Muscle of arm (tissue), 12 donors: ENCODE results near the gene S1PR5. TPM values are rescaled to one million over a fixed set of nuclear protein-coding genes. Genes with fewer than 3 reads are reported as not detected.

ENCODE experiments used
- DNase-seq: peaks from one replicate; pipeline ENCODE4 v3.0.0-alpha.2; 2013
- polyA plus RNA-seq, 12 donors: library from polyadenylated mRNA; unstranded; fragments of 120-200 nt; gene quantifications; one replicate each; pipeline ENCODE4 v1.2.1, GENCODE V29; 2013; ENCODE audit not compliant: insufficient read length in 12 of 12

Gene S1PR5
- polyA plus RNA-seq, 12 donors = 0.86 to 2.4 (median 1.6) TPM; not detected in 2

DNA sequence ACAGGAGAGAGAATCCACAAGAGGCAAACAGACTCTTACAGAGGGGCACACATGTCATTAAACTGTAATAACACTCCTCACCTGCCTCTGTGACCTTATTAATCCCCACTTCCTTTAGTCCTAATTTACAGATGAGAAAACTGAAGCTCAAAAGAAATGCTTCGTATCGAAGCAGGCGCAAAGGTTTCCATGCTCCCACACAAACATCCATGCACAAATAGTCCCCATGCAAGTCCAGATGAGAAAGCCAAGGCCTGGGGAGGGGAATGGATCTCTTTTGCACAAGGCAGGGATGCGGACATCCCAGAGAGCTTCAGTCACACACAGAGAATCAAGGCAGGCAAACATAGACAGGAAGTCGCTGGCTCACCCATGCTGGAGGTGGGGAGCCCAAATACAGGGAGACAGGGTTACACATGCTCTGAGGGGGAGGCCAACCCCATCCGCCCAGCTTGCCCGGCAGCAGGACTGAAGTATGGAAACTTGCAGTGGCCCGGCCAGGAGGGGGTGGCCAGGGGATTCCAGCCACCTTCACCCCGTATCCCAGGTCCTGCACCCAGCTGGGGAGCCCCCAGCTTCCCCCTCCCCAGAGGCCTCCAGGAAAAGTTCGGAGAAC is 468 bp downstream of the S1PR5 start:
- DNase-seq = no peak

DNA sequence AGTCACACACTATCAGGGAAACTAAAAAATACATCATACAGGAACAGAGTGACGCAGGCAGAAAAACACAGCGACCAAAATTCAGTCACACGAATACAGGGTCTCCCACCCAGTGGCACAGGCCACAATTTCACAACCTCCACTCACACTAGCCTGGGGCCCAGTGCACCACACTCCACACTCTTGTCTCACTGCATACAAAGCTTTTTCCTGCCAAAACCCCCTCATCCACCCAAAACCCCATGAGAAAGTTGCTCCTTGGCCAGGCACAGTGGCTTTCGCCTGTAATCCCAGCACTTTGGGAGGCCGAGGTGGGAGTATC is 1.2 kb downstream of the S1PR5 start:
- DNase-seq = no peak

DNA sequence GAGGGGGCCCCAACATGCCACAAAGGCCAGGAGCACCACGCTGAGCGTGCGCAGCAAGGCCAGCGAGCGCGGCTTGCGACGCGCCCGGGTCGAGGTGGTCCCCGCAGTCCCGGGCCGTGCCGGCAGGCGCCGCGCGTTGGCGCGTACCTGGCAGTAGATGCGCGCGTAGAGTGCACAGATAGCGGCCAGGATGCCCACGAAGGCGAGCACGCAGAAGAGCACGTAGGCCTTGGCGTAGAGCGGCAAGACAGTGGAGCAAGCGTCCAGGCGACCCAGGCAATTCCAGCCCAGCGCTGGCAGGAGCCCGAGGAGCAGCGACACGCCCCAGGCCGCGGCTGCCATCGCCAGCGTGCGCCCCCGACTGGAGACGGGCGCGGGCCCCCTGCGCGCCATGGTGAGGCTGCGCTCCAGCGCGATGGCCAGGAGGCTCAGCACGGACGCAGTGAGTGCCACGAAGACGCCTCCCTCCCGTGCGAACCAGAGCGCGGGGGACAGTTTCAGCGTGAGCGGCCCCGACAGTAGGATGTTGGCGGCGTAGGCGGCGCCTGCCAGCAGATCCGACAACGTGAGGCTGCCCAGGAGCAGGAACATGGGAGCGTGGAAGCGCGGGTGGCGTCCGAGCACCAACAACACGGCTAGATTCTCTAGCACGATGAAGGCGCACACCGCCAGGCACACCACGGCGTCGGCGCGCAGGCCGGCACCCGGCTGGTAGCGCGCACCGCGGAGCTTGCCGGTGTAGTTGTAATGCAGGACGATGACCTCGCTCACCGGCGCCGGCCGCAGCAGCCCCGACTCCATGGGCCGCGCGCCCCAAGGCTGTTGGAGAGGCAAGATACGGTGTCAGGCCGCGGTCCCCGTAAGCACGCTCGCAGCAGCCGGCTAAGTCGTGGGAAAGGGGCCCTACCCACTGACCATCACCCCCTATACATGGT is 2.8 kb downstream of the S1PR5 start:
- DNase-seq = no peak

DNA sequence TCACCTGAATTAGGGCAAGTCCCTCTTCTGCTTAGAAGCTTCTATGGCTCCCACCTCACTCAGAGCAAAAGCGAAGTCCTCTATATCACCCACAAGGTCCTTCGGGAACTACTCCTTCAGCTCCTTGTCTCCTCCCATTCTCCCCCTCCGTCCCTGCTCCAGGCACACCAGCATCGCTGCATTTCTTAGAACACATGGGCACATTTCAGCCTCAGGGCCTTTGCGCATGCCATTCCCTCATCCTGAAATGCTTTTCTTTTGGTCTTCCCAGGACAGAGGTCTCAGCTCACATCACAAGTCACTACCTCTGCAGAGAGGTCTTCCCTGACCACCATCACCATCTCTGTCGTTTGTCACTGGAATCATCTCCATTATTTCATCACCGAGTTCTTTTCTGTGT is 4.0 kb downstream of the S1PR5 start:
- no peak for DNase-seq

DNA sequence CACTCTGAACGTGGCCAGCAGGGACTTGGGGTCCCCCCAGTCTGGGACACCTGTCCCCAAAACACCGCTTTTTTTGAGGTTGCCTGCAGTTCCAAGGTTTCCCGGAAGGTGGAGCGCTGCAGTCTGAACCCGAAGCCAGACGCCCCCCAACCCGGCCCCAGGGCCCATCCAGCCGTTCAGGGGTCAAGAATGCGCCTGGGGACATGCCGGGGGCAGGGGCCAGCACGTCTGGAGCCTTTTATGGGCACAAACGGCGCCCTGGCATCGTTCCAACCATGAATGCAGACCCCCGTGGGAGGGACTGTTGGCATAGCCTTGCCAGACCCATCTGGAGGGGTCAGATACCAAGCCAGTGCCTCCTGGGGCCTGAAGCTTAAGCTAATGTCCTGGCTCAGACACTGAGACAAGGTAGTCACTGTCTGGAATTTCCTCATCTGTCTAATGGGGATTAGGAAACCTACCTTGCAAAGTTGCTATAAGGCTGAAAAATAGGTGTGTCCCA is 6.9 kb downstream of the S1PR5 start:
- DNase-seq = no peak

DNA sequence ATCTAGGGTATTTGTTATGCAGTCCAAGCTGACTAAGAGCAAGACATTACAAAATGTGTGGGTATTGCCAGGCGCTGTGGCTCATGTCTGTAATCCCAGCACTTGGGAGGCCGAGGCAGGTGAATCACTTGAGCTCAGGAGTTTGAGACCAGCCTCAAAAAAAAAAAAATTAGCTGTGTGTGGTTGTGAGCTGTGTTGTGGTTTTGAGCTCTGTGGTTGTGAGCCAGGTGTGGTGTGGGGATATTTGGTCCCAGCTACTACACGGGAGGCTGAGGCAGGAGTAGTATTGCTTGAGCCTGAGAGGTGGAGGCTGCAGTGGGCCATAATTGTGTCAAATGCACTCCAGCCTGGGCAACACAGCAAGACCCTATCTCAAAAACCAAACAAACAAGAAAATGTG is 8.5 kb downstream of the S1PR5 start:
- DNase-seq = no peak

DNA sequence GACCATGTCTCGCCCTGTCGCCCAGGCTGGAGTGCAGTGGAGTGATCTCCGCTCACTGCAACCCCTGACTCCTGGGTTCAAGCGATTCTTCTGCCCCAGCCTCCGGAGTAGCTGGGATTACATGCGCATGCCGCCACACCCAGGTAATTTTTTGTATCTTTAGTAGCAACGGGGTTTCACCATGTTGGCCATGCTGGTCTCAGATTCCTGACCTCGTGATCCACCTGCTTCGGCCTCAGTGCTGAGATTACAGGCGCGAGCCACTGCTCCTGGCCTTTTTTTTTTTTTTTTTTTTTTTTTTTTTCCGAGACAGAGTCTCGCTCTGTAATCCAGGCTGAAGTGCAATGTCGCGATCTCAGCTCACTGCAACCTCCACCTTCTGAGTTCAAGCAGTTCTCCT is 9.2 kb downstream of the S1PR5 start:
- DNase-seq = no peak

DNA sequence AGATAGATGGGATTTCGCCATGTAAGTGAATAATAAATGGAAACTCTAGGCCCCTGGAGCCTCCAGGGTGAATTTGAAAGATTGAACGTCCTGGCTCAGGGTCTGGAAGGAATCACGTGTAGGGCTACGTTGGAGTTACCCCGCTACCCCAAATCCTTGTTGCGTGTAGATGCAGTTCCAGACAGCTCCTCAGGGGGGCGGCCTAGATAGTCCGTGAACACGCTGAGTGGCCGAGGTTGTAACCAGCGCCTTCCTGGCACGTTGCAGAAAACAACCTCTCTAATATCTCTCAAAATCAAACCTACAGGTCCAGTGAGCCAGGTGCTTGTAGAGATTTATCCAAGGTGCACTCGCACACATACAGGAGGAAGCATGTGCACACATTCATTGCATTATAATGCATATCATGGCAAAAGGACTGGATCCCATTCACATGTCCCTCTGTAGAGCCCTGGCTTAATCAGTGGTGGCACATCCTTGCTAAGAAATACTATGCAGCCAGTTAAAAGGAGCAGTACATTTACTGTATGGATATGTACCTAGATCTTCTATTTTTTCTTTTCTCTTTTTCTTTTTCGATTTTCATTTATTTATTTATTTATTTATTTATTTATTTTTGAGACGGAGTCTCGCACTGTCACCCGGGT is 11.5 kb downstream of the S1PR5 start:
- DNase-seq = peak; percentile 48

DNA sequence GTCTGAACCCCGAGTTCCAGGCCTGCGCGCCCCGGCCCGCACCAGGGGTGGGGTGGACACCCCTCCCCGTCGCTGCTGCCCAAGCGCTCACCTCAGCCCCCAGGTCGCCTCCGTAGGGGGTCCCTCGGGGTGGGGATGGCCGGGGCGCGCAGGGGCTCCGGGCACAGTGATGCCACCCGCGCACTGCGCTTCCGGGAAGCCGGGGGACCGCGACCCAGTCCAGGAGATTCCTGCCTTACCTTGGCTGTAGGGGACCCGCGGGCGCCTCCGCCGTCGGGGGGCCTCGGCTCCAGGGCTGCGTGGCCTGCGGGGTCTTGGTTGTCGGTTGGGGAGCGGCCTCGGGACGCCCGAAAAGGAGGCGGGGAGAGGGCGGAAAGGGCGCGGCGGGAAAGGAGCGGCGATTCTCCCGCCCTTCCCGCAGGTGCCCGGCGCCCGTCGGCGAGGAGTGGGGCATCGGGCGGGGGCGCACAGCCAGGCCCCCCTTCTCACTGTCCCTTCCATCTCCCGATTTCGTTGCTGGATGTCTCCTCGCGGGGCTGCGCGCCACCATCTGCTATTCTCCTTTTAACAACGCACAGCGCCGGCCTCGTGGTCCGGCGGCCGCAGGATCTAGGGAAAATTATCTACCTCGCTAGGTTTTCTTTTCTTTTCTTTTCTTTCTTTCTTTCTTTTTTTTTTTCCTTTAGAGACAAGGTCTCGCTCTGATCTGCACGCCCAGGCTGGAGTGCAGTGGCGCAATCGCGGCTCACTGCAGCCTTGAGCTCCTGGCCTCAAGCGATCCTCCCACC is 14.1 kb downstream of the S1PR5 start, which contains the start of gene KEAP1:
KEAP1 (minus strand) TSS at position 355 of the 788 bp plus-strand sequence. CDS start 3,323 bp downstream, outside the sequence.
- DNase-seq = peak; percentile 57

DNA sequence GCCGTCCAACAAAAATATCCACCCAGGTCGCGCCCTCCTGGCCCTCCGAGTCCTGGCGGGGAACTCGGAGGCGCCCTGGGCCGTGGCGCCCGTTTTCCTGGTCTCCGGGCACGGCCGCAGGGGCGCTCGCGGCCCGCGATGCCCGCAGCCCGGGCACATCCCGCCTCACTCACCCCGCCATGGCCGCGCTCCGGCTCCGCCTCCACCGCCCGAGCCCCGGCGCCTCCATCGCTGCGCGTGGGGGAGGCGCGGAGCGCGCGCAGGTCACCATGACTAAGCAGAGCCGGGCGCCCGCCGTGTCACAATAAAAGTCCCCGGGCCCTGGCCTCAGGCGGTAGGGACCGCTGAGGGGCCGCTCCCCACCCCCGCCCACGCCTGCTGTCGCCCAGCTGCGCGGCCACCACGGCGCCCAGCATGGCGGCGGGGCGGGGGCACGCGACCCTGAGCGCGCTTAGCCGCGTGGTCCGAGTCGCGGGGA is 14.7 kb downstream of the S1PR5 start:
- DNase-seq = peak; percentile 93

DNA sequence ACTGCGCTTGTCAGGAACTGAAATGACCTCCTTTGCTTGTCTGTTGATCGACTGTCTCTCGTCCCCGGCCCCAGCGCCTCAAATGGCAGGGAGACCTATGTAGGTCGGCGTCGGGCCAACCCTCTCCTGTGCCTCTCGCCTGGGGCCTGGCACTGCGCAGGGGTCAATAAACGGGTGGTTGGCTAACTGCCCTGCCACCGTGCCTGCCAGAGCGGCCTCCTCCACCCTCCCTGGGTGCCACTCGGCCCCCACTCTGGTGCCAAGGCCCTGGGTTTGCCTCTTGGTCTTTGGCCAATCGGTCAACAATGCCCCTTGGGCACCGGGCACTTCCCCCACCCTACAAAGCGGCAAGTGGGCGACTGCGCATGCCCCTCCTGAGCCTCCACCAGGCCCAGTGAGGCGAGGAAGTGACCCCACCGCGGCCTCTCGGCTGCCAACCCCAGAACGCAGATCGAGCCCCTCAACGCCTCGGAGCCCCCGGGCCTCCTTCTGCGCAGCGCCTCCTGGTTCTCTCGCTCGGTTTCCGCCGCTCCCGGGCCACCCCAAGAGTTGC is 15.2 kb downstream of the S1PR5 start:
- DNase-seq = no peak

DNA sequence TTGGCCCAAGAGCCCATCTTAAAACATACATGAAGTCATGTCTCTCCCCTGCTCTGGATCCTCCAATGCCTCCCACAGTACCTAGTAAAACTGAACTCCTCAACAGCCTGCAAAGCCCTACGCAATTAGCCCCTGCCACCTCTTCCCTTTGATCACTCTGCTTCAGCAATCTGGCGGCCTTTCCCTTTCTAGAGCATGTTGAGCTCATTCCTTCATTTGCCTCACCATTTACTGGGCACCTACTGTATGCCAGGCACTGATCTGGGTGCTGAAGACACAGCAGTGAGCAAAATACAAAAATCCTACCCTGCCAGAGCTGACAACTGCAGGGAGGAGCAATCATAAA is 17.0 kb downstream of the S1PR5 start:
- DNase-seq = no peak

DNA sequence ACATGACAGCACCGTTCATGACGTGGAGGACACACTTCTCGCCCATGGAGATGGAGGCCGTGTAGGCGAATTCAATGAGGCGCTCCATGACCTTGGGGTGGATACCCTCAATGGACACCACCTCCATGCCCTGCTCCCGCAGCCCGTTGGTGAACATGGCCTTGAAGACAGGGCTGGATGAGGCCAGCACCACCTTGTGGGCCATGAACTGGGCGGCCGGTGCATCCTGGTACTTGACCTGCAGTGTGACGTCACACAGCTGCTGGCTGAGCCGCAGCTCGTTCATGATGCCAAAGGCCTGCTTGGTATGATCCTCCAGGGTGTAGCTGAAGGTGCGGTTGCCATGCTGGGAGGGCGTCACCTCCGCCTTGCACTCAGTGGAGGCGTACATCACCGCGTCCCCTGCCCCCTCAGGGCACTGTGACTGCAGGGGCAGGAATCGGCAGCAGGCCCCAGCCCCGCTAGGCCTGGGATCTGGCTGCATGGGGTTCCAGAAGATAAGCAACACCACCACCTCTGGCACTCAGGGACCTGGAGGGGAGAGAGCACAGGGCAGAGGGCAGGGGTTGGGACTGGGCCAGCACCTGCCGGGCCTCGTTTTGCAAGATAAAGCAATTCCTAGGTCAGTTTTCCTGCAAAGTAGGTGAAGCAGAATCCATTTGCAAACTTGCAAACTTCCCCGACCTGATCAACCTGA is 17.5 kb downstream of the S1PR5 start:
- no peak for DNase-seq

DNA sequence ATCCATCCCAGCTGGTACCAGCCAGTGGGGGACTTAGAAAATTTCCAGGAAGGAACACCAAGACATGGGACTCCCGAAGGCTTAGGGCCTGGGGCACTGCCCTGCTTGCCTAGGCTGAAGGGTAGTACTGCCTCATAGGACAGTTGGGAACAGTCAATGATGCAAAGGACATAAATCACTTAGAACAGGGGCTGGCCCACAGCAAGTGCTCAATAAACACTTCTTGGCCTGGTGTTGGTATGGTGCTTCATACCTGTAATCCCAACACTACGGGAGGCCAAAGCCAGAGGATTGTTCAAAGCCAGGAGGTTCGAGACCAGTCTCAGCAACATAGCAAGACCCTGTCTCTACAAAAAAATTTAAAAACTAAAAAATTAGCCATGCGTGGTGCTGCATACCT is 19.9 kb downstream of the S1PR5 start:
- no peak for DNase-seq

DNA sequence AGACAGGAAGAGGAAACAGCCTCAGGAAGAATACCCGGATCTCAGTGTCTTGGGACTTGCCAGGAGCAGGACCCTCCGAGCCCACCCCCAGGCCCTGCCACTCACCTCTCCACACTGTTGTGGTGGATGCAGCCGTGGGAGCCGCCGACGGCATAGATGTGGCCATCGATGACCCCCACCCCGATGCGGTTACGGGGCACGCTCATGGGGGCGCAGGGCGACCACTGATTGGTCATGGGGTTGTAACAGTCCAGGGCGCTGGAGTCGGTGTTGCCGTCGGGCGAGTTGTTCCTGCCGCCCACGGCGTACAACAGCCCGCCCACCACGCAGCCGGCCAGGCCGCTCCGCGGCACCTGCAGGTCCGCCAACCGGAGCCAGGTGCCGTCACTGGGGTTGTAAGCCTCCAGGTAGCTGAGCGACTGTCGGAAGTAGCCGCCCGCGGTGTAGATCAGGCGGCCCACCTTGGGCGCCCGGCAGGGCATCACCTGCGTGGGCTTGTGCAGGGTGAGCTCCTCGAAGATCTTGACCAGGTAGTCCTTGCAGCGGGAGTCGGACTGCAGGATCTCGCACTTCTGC is 25.7 kb downstream of the S1PR5 start:
- DNase-seq = no peak

DNA sequence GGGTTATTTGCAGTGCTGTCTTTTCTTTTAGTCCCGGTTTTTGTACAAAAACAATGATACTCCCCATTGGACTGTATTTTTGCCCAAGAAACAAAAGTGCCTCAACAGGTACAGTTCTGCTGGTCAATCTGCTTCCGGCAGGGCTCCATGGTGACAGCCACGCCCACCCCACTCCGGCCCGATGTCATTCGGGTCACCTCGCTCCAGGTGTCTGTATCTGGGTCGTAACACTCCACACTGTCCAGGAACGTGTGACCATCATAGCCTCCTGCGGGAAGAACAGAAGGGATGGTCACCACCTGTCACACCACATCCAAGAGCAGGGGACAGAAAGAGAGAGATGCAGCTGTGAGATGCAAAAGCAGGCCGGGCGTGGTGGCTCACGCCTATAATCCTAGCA is 30.7 kb downstream of the S1PR5 start:
- no peak for DNase-seq

DNA sequence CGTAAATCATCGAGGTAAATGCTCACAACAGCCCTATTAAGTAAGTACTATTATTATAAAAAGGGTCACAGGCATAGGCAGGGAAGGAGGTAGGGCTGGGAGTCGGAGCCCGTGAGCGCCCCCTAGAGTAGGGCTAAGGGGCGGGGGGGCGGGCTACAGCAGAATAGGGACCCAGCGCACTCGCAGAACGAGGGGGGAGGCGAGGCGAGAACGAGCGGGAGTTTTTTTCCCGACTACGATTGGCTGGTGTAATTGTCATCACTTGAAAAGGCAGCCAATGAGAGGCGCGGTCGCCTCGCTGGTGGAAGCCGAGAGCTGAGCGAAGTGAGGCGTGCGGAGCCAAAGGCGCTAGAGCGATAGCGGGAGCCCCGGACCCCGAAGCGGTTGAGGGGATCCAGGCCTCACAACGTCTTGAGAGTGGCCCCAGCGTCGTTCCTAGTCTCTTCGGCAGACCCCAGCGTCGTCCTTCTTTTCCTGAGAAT is 38.3 kb downstream of the S1PR5 start:
- DNase-seq = peak; percentile 92

DNA sequence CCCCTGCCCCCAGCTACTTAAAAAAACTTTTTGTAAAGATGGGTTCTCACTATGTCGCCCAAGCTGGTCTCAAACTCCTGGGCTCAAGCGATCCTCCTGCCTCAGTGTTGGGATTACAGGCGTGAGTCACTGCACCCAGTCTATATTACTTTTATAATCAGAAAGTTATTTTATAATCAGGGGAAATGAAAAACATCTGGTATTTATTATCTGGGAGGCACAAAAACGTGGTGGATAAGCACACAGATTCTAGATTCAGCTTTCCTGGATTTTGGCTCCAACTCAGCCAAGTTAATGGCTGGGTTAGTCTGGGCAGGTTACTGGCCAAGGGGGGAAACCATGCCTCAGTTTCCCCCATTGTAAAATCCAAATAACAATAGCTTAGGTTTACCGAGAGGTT is 38.8 kb downstream of the S1PR5 start:
- DNase-seq = no peak

DNA sequence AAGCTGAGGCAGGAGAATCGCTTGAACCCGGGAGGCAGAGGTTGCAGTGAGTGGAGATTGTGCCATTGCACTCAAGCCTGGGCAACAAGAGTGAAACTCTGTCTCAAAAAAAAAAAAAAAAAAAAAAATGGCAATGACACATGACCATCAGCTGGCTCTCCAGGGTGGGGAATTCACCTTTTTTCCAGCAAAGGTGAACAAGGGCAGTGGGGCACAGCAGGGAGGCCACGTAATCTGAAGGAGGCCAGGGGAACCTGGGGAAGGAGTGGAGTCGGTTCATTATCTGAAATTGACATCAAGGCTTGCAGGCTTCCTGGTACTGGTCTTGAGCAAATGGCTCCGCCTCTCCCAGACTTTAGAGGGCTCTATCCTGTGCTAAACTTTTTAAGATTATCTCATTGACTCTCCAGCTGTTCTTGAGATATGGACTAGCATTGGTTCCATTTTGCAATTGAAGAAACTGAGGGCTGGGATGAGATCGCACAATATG is 42.2 kb downstream of the S1PR5 start:
- DNase-seq = no peak

DNA sequence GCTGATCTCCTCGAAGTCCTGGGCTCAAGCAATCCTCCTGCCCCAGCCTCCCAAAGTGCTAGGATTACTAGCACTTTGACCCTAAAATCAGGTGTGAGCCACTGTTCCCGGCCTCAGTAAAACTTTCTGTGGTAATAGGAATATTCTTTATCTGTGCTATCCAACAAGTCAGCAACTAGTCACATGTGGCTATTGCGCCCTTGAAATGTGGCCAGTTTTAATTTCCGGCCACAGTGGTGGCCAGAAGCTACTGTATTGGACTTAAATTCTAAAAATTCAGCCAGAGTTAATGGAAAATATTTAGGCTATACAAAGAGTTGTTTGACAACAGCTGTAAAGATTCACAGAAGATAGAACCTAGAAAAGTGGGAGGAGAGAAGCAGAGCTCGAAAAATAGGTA is 44.1 kb downstream of the S1PR5 start:
- DNase-seq = no peak
